IMR-90 (cell line): Measurements from ENCODE around the gene SLC9A7. TPM values are rescaled to one million over a fixed set of nuclear protein-coding genes. Genes with fewer than 3 reads are reported as not detected.

Source experiments
- ATAC-seq: fragments of 200-7000 bp; cut with Tn5 transposase; 2 replicates; pipeline ENCODE4 v1.9.1; 2020; ENCODE audit warnings: low read depth, mild to moderate bottlenecking, moderate library complexity
- BruUV-seq: library from RNA; stranded (reverse); fragments of 400-500 nt; replicated peaks from 2 replicates; lab custom pipeline; 2021; lab: Mats Ljungman, UMichigan
- CTCF ChIA-PET: fragments of 300-600 bp; formaldehyde crosslinking; extraction: SDS; loops from one replicate; lab custom pipeline; 2021; ENCODE audit warnings: antibody characterized with exemption; lab: Yijun Ruan, JAX
- POLR2A ChIA-PET: fragments of 300-600 bp; sonication (Branson Sonifier 250); formaldehyde crosslinking; loops from one replicate; lab custom pipeline; 2022; ENCODE audit warnings: antibody characterized with exemption; ENCODE audit not compliant: unreplicated experiment; lab: Charles Lee
- DNase-seq: peaks from one replicate; pipeline ENCODE4 v3.0.0; 2013
- H2AFZ ChIP-seq: replicated peaks from 2 replicates; pipeline ENCODE3; 2013; ENCODE audit warnings: low read length, mild to moderate bottlenecking; ENCODE audit not compliant: poor library complexity
- H2AK5ac ChIP-seq: 2 replicates; pipeline ENCODE4 v1.6.1; 2013; ENCODE audit warnings: low read depth, low read length, inconsistent platforms
- H2AK9ac ChIP-seq: replicated peaks from 2 replicates; pipeline ENCODE3; 2013; ENCODE audit warnings: mild to moderate bottlenecking, low read depth, low read length, moderate library complexity; ENCODE audit not compliant: poor library complexity
- H2BK120ac ChIP-seq: 2 replicates; pipeline ENCODE4 v1.6.1; 2013; ENCODE audit warnings: low read depth, low read length, inconsistent platforms
- H2BK15ac ChIP-seq: 3 replicates; pipeline ENCODE4 v1.6.1; 2013; ENCODE audit warnings: low read depth, low read length, inconsistent platforms
- H2BK20ac ChIP-seq: 2 replicates; pipeline ENCODE4 v1.6.1; 2013; ENCODE audit warnings: low read depth, mild to moderate bottlenecking, inconsistent platforms, low read length, moderate library complexity
- H2BK5ac ChIP-seq: 2 replicates; pipeline ENCODE4 v1.6.1; 2013; ENCODE audit warnings: mild to moderate bottlenecking, low read depth, low read length, inconsistent platforms; ENCODE audit not compliant: poor library complexity, severe bottlenecking
- H3K14ac ChIP-seq: replicated peaks from 2 replicates; pipeline ENCODE4 v1.6.1; 2013; ENCODE audit warnings: low read depth, low read length, inconsistent platforms
- H3K18ac ChIP-seq: 2 replicates; pipeline ENCODE4 v1.6.1; 2013; ENCODE audit warnings: low read depth, low read length, control low read depth
- H3K23ac ChIP-seq: 2 replicates; pipeline ENCODE4 v1.6.1; 2013; ENCODE audit warnings: low read depth, low read length, inconsistent platforms
- H3K27ac ChIP-seq: 2 replicates; pipeline ENCODE4 v1.5.1; 2013; ENCODE audit warnings: mild to moderate bottlenecking, control low read depth, low read length; ENCODE audit not compliant: insufficient read depth
- H3K27me3 ChIP-seq: 2 replicates; pipeline ENCODE4 v1.6.1; 2013; ENCODE audit warnings: low read length; ENCODE audit not compliant: control insufficient read depth, insufficient read depth
- H3K36me3 ChIP-seq: 2 replicates; pipeline ENCODE4 v1.6.1; 2013; ENCODE audit warnings: low read length, mixed read lengths; ENCODE audit not compliant: control insufficient read depth, insufficient read depth
- H3K4ac ChIP-seq: 2 replicates; pipeline ENCODE4 v1.6.1; 2013; ENCODE audit warnings: low read depth, low read length, inconsistent platforms
- H3K4me1 ChIP-seq: 2 replicates; pipeline ENCODE4 v1.6.1; 2013; ENCODE audit warnings: low read length, mixed read lengths; ENCODE audit not compliant: control insufficient read depth, insufficient read depth
- H3K4me2 ChIP-seq: 2 replicates; pipeline ENCODE4 v1.6.1; 2013; ENCODE audit warnings: low read depth, mild to moderate bottlenecking, control low read depth, low read length, moderate library complexity
- H3K4me3 ChIP-seq: 2 replicates; pipeline ENCODE4 v1.5.1; 2013; ENCODE audit warnings: low read depth, mild to moderate bottlenecking, control low read depth, low read length, moderate library complexity; ENCODE audit not compliant: insufficient read depth
- H3K56ac ChIP-seq: 2 replicates; pipeline ENCODE4 v1.6.1; 2013; ENCODE audit warnings: low read length, inconsistent platforms; ENCODE audit not compliant: insufficient read depth; ENCODE audit errors: extremely low read depth
- H3K79me1 ChIP-seq, 2 experiments: 2 replicates each; pipeline ENCODE4 v1.6.1; 2013; ENCODE audit warnings: low read length in 2 of 2, inconsistent platforms in 1 of 2, low read depth in 1 of 2
- H3K9ac ChIP-seq: 2 replicates; pipeline ENCODE4 v1.6.1; 2013; ENCODE audit warnings: low read depth, low read length, control low read depth
- H3K9me1 ChIP-seq: 2 replicates; pipeline ENCODE4 v1.6.1; 2013; ENCODE audit warnings: low read length, inconsistent platforms; ENCODE audit not compliant: insufficient read depth
- H3K9me3 ChIP-seq: 2 replicates; pipeline ENCODE4 v1.6.1; 2013; ENCODE audit warnings: low read length; ENCODE audit not compliant: control insufficient read depth, insufficient read depth
- H4K20me1 ChIP-seq: 2 replicates; pipeline ENCODE4 v1.6.1; 2013; ENCODE audit warnings: low read length, inconsistent platforms; ENCODE audit not compliant: insufficient read depth
- H4K5ac ChIP-seq: 2 replicates; pipeline ENCODE4 v1.6.1; 2013; ENCODE audit warnings: mild to moderate bottlenecking, low read depth, low read length, control low read depth
- H4K8ac ChIP-seq, 2 experiments: 2 replicates each; pipeline ENCODE4 v1.6.1; 2013; ENCODE audit warnings: low read depth in 2 of 2, low read length in 2 of 2, control low read depth in 1 of 2, inconsistent platforms in 1 of 2
- H4K91ac ChIP-seq: 2 replicates; pipeline ENCODE4 v1.6.1; 2013; ENCODE audit warnings: low read depth, low read length, inconsistent platforms; ENCODE audit not compliant: insufficient read depth
- BHLHE40 ChIP-seq: fragments of 150-350 bp; IDR thresholded peaks from 2 replicates; pipeline ENCODE4 v1.6.1; 2016; ENCODE audit warnings: mild to moderate bottlenecking, low read depth, low read length
- CEBPB ChIP-seq: IDR thresholded peaks from 2 replicates; pipeline ENCODE4 v1.6.1; 2012; ENCODE audit warnings: low read depth, low read length, improper control_type of control experiment
- CHD1 ChIP-seq: IDR thresholded peaks from 2 replicates; pipeline ENCODE4 v1.6.1; 2012; ENCODE audit warnings: low read depth, low read length, improper control_type of control experiment
- FOS ChIP-seq: fragments of 150-350 bp; IDR thresholded peaks from 2 replicates; pipeline ENCODE4 v1.6.1; 2016; ENCODE audit warnings: low read depth, low read length
- MAFK ChIP-seq: IDR thresholded peaks from 2 replicates; pipeline ENCODE4 v1.6.1; 2012; ENCODE audit warnings: low read depth, low read length, improper control_type of control experiment
- MAZ ChIP-seq: IDR thresholded peaks from 2 replicates; pipeline ENCODE4 v1.6.1; 2012; ENCODE audit warnings: low read depth, mild to moderate bottlenecking, low read length, improper control_type of control experiment, moderate library complexity, borderline replicate concordance
- MXI1 ChIP-seq: IDR thresholded peaks from 2 replicates; pipeline ENCODE4 v1.6.1; 2012; ENCODE audit warnings: low read depth, mild to moderate bottlenecking, low read length, moderate library complexity, borderline replicate concordance
- NFE2L2 ChIP-seq: fragments of 150-350 bp; IDR thresholded peaks from 2 replicates; pipeline ENCODE4 v1.6.1; 2016; ENCODE audit warnings: low read depth, mild to moderate bottlenecking, low read length
- POLR2A ChIP-seq: IDR thresholded peaks from 2 replicates; pipeline ENCODE4 v1.6.1; 2012; ENCODE audit warnings: mild to moderate bottlenecking, low read depth, low read length
- RAD21 ChIP-seq: IDR thresholded peaks from 2 replicates; pipeline ENCODE4 v1.6.1; 2012; ENCODE audit warnings: low read length, improper control_type of control experiment
- RCOR1 ChIP-seq: IDR thresholded peaks from 2 replicates; pipeline ENCODE4 v1.6.1; 2012; ENCODE audit warnings: mild to moderate bottlenecking, low read length, improper control_type of control experiment; ENCODE audit not compliant: insufficient replicate concordance
- RFX5 ChIP-seq: IDR thresholded peaks from 2 replicates; pipeline ENCODE4 v1.8.0; 2012; ENCODE audit warnings: low read depth, mild to moderate bottlenecking, low read length, moderate library complexity
- SMC3 ChIP-seq: fragments of 150-350 bp; IDR thresholded peaks from 2 replicates; pipeline ENCODE4 v1.6.1; 2016; ENCODE audit warnings: low read depth, mild to moderate bottlenecking, antibody characterized with exemption, low read length, moderate library complexity
- WGBS, 2 experiments: methylation state at CpG; one replicate each; pipeline versions ENCODE4 v1.1.5 to v1.1.7; 2013; ENCODE audit warnings: missing lambda C conversion rate in 2 of 2; ENCODE audit not compliant: insufficient read length in 1 of 2; ENCODE audit errors: extremely low coverage in 2 of 2; 5-methylcytosine and 5-hydroxymethylcytosine counted together
- dilution Hi-C: fragments of 300-500 bp; cut with HindIII; formaldehyde crosslinking; loops from one replicate; pipeline ENCODE4 v1.14.3; 2018; ENCODE audit warnings: low sequenced_read_pairs; ENCODE audit not compliant: unreplicated experiment
- in situ Hi-C: fragments of 300-500 bp; cut with MboI; formaldehyde crosslinking; loops from 3 replicates; pipeline ENCODE4 v1.14.3; 2019; ENCODE audit warnings: low sequenced_read_pairs, inconsistent platforms, mixed read lengths
- intact Hi-C: fragments of 100-400 bp; cut with micrococcal nuclease; formaldehyde crosslinking; loops from 2 replicates; pipeline ENCODE4 v1.10.0; 2022
- polyA plus RNA-seq, 3 experiments: library from polyadenylated mRNA; depleted of rRNA; stranded (reverse); fragments of >200 nt; gene quantifications; 2 replicates each; pipeline ENCODE4 v1.2.3, GENCODE V29; 2012; ENCODE audit warnings: low replicate concordance in 1 of 3
- total RNA-seq: library from RNA; depleted of rRNA; stranded (reverse); fragments of >200 nt; gene quantifications from 2 replicates; pipeline ENCODE4 v1.2.3, GENCODE V29; 2012
- TF ChIP-seq, protein P1 (sequence below): fragments of 150-350 bp; IDR thresholded peaks from 2 replicates; pipeline ENCODE4 v1.6.1; 2017; ENCODE audit warnings: mild to moderate bottlenecking, antibody characterized with exemption, low read length, low read depth
- TF ChIP-seq, protein P2 (sequence below): fragments of 150-350 bp; IDR thresholded peaks from 2 replicates; pipeline ENCODE4 v1.6.1; 2016; ENCODE audit warnings: low read depth, mild to moderate bottlenecking, low read length, moderate library complexity, borderline replicate concordance
- TF ChIP-seq, protein P3 (sequence below): conservative IDR thresholded peaks from 2 replicates; pipeline ENCODE4 v1.5.1; 2012; ENCODE audit warnings: mild to moderate bottlenecking, low read depth, low read length, improper control_type of control experiment

SLC9A7 gene
- total and polyA plus RNA-seq, 2 of the 4 experiments (the other 2 are of a cell fraction), result 14.4 to 76.4 TPM

DNA sequence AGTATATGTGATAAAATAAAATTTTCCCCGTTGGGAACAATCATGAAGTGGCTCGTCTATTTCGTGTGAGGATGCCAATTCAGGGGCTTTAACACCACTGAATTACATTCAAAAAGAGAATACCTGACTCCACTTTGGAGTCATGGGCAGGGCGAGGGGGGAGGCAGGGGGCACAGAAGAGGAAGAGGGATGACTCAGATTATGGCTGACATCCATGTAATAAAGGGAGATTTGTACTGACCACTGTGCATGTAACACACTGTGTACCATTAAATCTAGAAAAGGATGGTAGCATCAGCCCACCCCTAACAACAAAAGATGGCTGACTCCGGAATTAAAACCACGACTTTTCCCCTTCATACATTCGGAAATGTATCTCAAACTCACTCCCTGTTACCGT, 1.3 kb downstream of the SLC9A7 start:
- Histone ChIP-seq H3K79me1 (peaks cover 4 to 18% of the 10 kb centered on the region in 2 experiments; a peak in 2 of 4 replicates), H3K27me3 (no peaks in the 10 kb centered on the region), H3K4me1 (peaks cover 5% of the 10 kb centered on the region), H4K5ac (no peak overlapping the region), H2BK15ac (no peak overlapping the region), H3K36me3 (no peaks in the 10 kb centered on the region), H3K4ac (no peak overlapping the region), H2AFZ (no peak overlapping the region), H2BK5ac (no peak overlapping the region), H3K14ac (no peak overlapping the region), H3K27ac (no peak overlapping the region), H3K56ac (no peak overlapping the region), H2AK9ac (no peak overlapping the region), H2BK120ac (peak overlapping the region; percentile 49; the same call in 1 of the 2 replicates), H3K9me3 (no peaks in the 10 kb centered on the region), H4K20me1 (no peaks in the 10 kb centered on the region), H3K4me3 (peak overlapping the region; percentile 83; the same call in 1 of the 2 replicates), H2BK20ac (no peak overlapping the region), H4K8ac (0 out of 4 replicates have a peak overlapping the region, but pooled peaks of 1 of the 2 experiments have one; percentile 83), H3K4me2 (peak overlapping the region; percentile 94), H3K18ac (no peak overlapping the region), H3K23ac (no peak overlapping the region), H2AK5ac (no peak overlapping the region), H4K91ac (no peak overlapping the region), H3K9ac (peak overlapping the region; percentile 70; the same call in 1 of the 2 replicates), H3K9me1 (no peaks in the 10 kb centered on the region)
- dilution Hi-C loops, result no loop called here
- no peak for ATAC-seq
- peak; percentile 33 for DNase-seq
- no TSS peak for BruUV-seq
- intact Hi-C loops, result loop anchor here (5.0 to 10.0 kb wide), 3 partner anchors 157 to 335 kb away; partner anchors contain the start of gene JADE3
- TF ChIP-seq SMC3 (no peak), BHLHE40 (no peak), CEBPB (no peak), MXI1 (no peak), RAD21 (no peak), NFE2L2 (no peak), POLR2A (no peak), RFX5 (no peak), RCOR1 (no peak), FOS (no peak), MAFK (no peak), CHD1 (no peak), MAZ (no peak)
- TF ChIP-seq, protein P1, sequence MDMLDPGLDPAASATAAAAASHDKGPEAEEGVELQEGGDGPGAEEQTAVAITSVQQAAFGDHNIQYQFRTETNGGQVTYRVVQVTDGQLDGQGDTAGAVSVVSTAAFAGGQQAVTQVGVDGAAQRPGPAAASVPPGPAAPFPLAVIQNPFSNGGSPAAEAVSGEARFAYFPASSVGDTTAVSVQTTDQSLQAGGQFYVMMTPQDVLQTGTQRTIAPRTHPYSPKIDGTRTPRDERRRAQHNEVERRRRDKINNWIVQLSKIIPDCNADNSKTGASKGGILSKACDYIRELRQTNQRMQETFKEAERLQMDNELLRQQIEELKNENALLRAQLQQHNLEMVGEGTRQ, result no peak
- TF ChIP-seq, protein P2, sequence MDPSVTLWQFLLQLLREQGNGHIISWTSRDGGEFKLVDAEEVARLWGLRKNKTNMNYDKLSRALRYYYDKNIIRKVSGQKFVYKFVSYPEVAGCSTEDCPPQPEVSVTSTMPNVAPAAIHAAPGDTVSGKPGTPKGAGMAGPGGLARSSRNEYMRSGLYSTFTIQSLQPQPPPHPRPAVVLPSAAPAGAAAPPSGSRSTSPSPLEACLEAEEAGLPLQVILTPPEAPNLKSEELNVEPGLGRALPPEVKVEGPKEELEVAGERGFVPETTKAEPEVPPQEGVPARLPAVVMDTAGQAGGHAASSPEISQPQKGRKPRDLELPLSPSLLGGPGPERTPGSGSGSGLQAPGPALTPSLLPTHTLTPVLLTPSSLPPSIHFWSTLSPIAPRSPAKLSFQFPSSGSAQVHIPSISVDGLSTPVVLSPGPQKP, result no peak
- TF ChIP-seq, protein P3, sequence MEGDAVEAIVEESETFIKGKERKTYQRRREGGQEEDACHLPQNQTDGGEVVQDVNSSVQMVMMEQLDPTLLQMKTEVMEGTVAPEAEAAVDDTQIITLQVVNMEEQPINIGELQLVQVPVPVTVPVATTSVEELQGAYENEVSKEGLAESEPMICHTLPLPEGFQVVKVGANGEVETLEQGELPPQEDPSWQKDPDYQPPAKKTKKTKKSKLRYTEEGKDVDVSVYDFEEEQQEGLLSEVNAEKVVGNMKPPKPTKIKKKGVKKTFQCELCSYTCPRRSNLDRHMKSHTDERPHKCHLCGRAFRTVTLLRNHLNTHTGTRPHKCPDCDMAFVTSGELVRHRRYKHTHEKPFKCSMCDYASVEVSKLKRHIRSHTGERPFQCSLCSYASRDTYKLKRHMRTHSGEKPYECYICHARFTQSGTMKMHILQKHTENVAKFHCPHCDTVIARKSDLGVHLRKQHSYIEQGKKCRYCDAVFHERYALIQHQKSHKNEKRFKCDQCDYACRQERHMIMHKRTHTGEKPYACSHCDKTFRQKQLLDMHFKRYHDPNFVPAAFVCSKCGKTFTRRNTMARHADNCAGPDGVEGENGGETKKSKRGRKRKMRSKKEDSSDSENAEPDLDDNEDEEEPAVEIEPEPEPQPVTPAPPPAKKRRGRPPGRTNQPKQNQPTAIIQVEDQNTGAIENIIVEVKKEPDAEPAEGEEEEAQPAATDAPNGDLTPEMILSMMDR, result no peak
- POLR2A ChIA-PET, result no interaction called here
- no CpG with 5 or more reads among the region's 8 CpGs for WGBS, 2 experiments
- in situ Hi-C loops, result no loop called here
- CTCF ChIA-PET, result no interaction called here
